Activated CD8-positive, alpha-beta memory T cell treated with anti-CD3 and anti-CD28 coated beads, Interleukin-2, amount 10 ng/mL, durations not matched to agents 7 days and 5 days (primary cell): ENCODE measurements around the gene GRID1. TPM values are rescaled to one million over a fixed set of nuclear protein-coding genes. Genes with fewer than 3 reads are reported as not detected.
A peak's percentile ranks its signal among the peaks of the same experiment; 100 is the strongest.

Source experiments
- ATAC-seq: fragments of 150-1000 bp; cut with Tn5 transposase; one replicate; pipeline ENCODE4 v1.10.0; 2021; ENCODE audit warnings: moderate library complexity
- CTCF ChIA-PET: fragments of 350-600 bp; sonication (Branson Sonifier 250); formaldehyde crosslinking; loops from one replicate; lab custom pipeline; 2021; ENCODE audit warnings: antibody characterized with exemption; lab: Charles Lee
- DNase-seq: peaks from one replicate; pipeline ENCODE4 v3.0.0-alpha.2; 2020
- H3K27ac Mint-ChIP-seq: one replicate; pipeline ENCODE4 v1.8.0; 2021; ENCODE audit warnings: mild to moderate bottlenecking, mixed read lengths
- H3K27me3 Mint-ChIP-seq: one replicate; pipeline ENCODE4 v1.8.0; 2021; ENCODE audit warnings: mixed read lengths
- H3K36me3 Mint-ChIP-seq: one replicate; pipeline ENCODE4 v1.8.0; 2021; ENCODE audit warnings: mild to moderate bottlenecking, mixed read lengths
- H3K4me1 Mint-ChIP-seq: one replicate; pipeline ENCODE4 v1.8.0; 2021; ENCODE audit warnings: mixed read lengths
- H3K4me3 Mint-ChIP-seq: one replicate; pipeline ENCODE4 v1.8.0; 2021; ENCODE audit warnings: mild to moderate bottlenecking, moderate library complexity, mixed read lengths
- H3K9me3 Mint-ChIP-seq: one replicate; pipeline ENCODE4 v1.8.0; 2022; ENCODE audit warnings: low read depth, mixed read lengths
- total RNA-seq, 2 experiments: library from RNA; stranded (reverse); gene quantifications; one replicate each; pipeline ENCODE4 v1.2.3, GENCODE V29; 2021

The GRID1 gene
- total RNA-seq, 2 experiments from 2014 or later, result not detected

DNA sequence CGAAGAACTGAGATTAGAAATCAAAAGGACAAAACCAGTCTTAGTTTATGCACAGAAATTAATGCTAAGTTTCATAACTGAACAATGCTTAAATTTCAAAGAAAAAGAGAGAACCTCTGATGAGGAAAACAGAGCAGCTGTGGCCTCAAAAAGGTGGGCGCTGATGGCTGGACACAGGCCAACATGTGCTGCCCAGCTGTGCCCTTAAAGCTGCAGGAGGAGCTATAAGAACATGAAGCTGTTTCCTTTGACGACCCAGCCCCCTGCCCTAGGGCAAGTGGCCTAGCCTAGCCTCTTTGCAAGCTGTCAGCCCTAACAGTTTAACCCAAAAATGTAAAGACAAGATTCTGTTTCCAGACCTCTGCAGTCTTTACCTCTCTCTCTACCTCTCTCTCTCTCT, 107.7 kb downstream of the GRID1 start:
- Mint-ChIP-seq H3K27me3 (peaks cover 34% of the 10 kb centered on the region), H3K9me3 (no peaks in the 10 kb centered on the region), H3K4me1 (no peaks in the 10 kb centered on the region), H3K27ac (no peak overlapping the region), H3K36me3 (no peaks in the 10 kb centered on the region), H3K4me3 (no peak overlapping the region)
- no peak for DNase-seq
- ATAC-seq, result no peak
- CTCF ChIA-PET, result no interaction called here

DNA sequence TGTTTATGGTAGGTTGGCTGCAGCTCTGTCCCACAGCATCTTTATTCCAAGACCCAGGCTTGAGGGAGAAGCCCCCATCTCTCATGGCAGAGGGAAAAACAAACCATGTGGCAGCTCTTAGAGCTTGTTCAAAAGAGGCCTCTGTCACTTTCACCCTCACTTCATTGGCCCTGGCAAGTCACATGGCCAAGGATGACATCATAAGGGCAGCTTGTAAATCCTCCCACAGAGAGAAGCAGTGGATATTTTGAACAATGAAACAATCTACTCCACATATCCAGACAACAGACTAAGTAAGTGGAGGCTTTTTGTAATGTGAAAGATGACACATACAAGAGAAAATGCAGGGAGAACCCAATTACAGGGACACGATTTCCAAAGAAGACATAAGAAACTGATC, 108.1 kb downstream of the GRID1 start:
- Mint-ChIP-seq H3K36me3 (no peaks in the 10 kb centered on the region), H3K4me3 (no peak overlapping the region), H3K9me3 (no peaks in the 10 kb centered on the region), H3K4me1 (no peaks in the 10 kb centered on the region), H3K27me3 (peaks cover 31% of the 10 kb centered on the region), H3K27ac (no peak overlapping the region)
- DNase-seq, result peak; percentile 30
- ATAC-seq, result no peak
- CTCF ChIA-PET, result no interaction called here

DNA sequence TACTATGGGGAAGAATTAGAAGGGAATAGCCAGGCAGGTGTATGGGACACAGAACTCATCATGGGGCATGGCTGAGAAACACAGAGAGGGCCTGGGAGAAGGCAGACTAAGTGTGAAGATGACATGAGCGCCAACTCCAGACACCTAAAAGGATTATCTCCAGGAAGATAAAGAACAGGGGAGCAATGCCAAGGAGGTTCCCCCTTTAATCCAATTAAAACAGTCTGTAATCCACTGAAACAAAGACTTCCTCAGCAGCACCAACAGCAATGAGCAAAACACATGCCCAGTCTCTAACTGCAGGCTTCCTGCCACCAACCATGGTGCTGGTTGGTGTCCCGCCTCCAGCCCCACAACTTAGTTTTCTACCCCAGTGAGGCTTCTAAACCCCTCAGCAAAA, 108.9 kb downstream of the GRID1 start:
- peaks cover 24% of the 10 kb centered on the region for H3K27me3 Mint-ChIP-seq
- CTCF ChIA-PET, result no interaction called here
- no peak overlapping the region for H3K4me3 Mint-ChIP-seq

DNA sequence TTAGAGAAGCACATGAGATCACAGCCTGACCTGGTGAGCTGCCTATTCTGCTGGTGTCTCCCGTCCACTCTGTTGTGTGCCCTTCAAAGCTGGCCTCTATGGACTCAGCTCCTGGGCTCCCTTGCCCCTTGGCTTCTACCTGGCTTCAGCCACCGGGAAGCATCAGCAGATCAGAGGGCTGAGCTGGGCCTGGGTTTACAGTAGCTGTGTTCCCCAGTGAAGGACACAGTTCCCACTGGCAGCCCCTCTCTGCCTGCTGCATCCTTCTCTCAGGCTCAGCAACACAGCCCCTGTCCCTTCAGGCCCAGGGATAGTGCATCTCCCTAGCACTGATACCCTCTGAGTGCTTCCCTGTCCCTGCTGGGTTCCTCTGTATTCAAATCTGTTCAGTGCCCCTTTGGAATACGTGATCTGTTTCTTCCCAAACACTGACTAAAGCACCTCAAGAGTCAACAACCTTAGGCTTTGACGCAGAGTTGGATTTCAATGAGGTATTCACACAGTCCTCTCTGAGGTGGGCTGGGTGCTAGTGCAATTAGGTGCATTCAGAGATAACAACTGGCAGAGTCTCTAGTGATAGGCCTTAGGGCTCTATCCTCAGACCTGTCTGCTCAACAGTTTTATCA, 109.8 kb downstream of the GRID1 start:
- ATAC-seq (no peak), DNase-seq (peak; percentile 33)
- Mint-ChIP-seq H3K27me3 (peaks cover 21% of the 10 kb centered on the region), H3K36me3 (no peaks in the 10 kb centered on the region), H3K9me3 (no peaks in the 10 kb centered on the region), H3K4me1 (no peaks in the 10 kb centered on the region), H3K4me3 (no peak overlapping the region), H3K27ac (no peak overlapping the region)
- CTCF ChIA-PET, result no interaction called here

More for the DNA sequence above, 108.9 kb downstream of the GRID1 start:
- Mint-ChIP-seq H3K9me3 (no peaks in the 10 kb centered on the region), H3K36me3 (no peaks in the 10 kb centered on the region), H3K27ac (no peak overlapping the region), H3K4me1 (no peaks in the 10 kb centered on the region)
- ATAC-seq (no peak), DNase-seq (peak; percentile 14)

DNA sequence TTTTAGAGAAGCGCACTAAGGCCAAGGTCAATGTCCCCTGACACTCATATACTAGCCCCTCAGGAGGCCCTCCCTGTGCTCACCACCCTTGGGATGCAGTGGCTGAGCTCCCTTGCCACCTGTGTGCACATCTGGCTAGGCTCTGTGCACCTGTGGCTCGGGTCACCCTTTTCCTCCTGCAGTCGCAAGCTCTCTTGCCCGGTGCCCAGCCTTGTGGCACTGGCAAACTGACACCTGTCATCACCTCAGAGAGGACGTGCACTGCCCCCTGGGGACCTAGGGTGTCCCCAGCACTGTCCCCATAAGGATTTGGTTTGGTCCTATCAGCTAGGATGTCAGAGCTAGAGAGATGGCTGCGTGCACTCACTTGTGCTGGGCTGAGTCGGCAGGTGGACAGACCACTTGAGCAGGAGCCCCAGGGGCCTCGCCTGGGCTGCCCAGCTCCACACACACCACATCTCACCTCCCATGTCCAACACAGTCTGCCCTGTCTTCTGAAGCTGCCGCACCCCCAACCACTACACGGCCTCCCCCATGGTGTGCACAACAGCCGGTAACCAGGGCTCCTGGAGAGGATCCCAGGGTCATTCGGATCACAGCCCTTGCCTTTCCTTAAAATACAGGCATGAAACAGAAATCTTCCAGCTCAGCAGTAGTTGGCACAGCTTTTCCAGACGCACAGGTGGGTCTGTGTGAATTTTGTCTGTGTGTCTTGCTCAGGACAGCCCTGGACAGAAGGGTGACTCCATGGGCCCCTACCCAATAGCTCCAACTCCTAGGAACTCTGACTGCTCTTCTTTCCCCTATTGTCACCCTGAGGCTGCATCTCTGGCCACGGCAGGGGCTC, 111.0 kb downstream of the GRID1 start:
- CTCF ChIA-PET, result no interaction called here
- H3K9me3 Mint-ChIP-seq, result no peaks in the 10 kb centered on the region
- H3K4me3 Mint-ChIP-seq, result no peak overlapping the region
- DNase-seq (peak; percentile 31), ATAC-seq (no peak)
- peaks cover 13% of the 10 kb centered on the region for H3K27me3 Mint-ChIP-seq
- no peaks in the 10 kb centered on the region for H3K36me3 Mint-ChIP-seq
- no peak overlapping the region for H3K27ac Mint-ChIP-seq
- H3K4me1 Mint-ChIP-seq, result no peaks in the 10 kb centered on the region

DNA sequence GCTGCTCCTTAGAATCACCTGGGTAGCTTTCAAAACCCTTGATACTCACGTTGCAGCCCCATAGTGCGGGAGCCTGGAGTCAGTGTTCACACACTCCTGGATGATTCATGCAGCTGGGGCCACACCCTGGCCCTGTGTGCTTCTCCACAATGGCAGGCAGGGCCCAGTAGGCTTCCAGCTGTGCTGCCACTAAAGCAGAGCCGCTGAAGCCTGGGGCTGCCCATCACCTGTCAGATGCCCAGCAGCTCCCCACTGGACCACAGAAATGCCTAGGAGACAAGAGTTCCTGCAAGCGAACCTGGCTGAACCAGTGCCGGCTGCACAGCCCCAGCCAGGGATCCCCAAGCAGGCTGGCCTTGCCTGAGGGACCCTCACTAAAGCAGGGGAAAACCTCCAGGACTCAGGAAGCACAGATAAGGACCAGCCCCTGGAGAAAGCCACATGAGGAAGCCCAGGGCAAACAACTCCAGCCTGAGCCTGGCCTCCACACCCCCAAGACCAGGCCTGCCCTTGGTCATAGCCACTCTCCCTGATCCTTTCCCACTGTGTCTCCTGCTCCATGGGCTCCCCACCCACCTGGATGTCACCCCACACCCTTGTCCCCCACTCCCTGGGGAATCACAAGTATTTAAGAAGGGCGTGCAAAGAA, 111.9 kb downstream of the GRID1 start:
- DNase-seq (peak; percentile 31), ATAC-seq (no peak)
- CTCF ChIA-PET, result no interaction called here
- Mint-ChIP-seq H3K27ac (no peak overlapping the region), H3K36me3 (no peaks in the 10 kb centered on the region), H3K9me3 (no peaks in the 10 kb centered on the region), H3K27me3 (peaks cover 7% of the 10 kb centered on the region), H3K4me1 (no peaks in the 10 kb centered on the region), H3K4me3 (no peak overlapping the region)

DNA sequence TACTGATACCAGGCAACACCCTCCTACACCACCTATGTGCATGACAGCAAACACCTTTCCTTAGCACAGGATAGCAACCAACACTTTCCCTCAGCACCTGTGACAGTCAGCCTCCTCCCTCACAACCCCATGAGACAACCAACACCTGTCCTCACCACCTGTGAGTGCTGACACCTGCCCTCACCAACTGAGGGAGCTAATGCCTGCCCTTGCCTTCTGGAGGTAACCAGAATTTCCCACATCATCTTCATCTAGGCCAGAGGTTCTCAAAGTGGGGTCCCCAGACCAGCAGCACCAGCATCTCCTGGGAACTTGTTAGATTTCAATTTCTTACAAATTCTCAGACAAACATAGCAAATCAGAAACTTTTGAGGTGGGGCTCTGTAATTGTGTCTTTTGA, 112.5 kb downstream of the GRID1 start:
- CTCF ChIA-PET, result no interaction called here
- Mint-ChIP-seq H3K27me3 (peaks cover 7% of the 10 kb centered on the region), H3K9me3 (no peaks in the 10 kb centered on the region), H3K36me3 (no peaks in the 10 kb centered on the region), H3K27ac (no peak overlapping the region), H3K4me1 (no peaks in the 10 kb centered on the region), H3K4me3 (no peak overlapping the region)
- DNase-seq (peak; percentile 4), ATAC-seq (no peak)

DNA sequence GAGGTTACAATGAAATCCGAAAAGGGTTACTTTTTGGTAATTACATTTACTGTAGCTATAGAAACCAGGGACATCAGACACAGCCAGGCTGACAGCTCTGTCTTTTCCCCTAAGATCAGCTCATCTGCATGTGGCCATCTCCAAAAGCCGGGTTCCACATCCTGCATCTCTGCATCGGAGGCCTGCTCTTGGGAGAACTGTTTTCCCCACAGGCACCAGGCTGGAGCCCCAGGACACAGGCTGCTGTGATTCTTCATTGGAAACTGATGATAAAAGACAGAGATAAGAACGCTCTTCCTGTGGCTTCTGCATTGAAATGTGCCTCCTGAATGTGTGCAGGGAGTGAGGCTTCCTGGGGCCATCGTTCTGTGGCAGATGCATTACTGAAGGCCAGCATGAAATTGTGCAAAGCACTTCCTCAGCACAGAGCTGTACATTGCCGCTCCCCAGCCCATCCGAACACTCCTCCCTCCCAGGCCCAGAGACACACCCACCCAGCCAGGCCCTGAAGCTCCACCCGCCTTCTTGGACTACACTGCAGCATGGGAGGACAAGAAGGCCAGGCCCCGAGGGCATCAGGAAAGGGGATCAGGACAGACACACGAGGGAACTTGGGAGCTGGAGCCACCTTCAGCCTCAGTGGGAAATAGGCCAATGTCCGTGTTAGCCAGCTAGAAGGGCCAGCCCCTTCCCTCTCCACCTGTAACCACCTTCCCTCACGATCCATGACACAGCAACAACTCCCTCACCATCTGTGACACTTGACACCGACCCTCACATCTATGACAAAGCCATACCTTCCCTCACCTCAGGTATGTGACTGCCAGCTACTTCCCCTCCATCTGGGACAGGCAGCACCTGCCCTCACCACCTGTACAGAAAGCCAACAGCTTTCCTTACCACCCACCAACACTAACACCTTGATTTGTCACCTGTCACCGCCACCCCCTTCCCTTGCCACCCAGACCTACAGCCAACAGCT, 113.2 kb downstream of the GRID1 start:
- no peak overlapping the region for H3K4me3 Mint-ChIP-seq
- no peak overlapping the region for H3K27ac Mint-ChIP-seq
- H3K27me3 Mint-ChIP-seq, result peaks cover 4% of the 10 kb centered on the region
- ATAC-seq, result no peak
- no peaks in the 10 kb centered on the region for H3K9me3 Mint-ChIP-seq
- H3K4me1 Mint-ChIP-seq, result no peaks in the 10 kb centered on the region
- DNase-seq, result peak; percentile 15
- CTCF ChIA-PET, result no interaction called here
- H3K36me3 Mint-ChIP-seq, result no peaks in the 10 kb centered on the region

DNA sequence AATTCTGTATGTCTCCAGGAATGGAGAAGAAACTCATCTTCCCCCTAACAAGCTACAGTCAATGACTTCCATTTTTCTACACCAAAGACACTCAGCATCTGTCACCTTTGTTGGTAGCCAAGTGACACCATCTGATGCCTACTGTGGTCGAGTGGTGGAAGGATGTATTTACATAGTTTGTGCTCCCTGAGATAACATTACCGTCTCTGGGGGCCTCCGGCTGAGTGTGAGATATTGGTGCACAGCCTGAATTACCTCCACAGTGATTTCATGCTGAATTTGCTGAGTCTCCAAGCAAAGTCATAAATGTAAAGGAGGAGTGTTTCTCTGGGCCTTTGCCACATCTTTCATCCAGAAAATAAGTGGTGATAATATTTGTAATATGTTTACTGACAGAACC, 114.0 kb downstream of the GRID1 start:
- Mint-ChIP-seq H3K4me1 (no peaks in the 10 kb centered on the region), H3K27me3 (peaks cover 3% of the 10 kb centered on the region), H3K9me3 (no peaks in the 10 kb centered on the region), H3K4me3 (no peak overlapping the region), H3K27ac (no peak overlapping the region), H3K36me3 (no peaks in the 10 kb centered on the region)
- CTCF ChIA-PET, result no interaction called here
- no peak for DNase-seq
- no peak for ATAC-seq

DNA sequence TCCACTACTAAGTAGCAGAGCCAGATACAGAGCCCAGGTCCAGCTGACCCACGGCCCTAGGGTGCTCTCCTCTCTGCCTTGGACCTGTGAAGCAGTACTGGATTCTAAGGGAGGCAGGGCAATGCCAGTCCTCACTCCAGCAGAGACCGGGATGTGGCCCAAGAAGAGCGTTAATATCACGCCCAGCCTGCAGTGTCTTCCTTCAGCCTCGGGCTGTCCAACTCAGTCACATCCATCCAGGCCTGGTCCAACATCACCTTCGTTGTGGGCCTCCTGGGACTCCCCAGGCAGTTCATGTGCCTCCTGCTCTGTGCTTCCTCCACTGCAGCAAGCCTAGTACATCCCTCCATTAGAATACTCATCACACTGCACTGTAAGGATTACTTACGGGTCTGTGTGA, 114.5 kb downstream of the GRID1 start:
- Mint-ChIP-seq H3K27ac (no peak overlapping the region), H3K36me3 (no peaks in the 10 kb centered on the region), H3K4me3 (no peak overlapping the region), H3K9me3 (no peaks in the 10 kb centered on the region), H3K4me1 (no peaks in the 10 kb centered on the region), H3K27me3 (peaks cover under 1% of the 10 kb centered on the region)
- ATAC-seq (no peak), DNase-seq (no peak)
- CTCF ChIA-PET, result no interaction called here

DNA sequence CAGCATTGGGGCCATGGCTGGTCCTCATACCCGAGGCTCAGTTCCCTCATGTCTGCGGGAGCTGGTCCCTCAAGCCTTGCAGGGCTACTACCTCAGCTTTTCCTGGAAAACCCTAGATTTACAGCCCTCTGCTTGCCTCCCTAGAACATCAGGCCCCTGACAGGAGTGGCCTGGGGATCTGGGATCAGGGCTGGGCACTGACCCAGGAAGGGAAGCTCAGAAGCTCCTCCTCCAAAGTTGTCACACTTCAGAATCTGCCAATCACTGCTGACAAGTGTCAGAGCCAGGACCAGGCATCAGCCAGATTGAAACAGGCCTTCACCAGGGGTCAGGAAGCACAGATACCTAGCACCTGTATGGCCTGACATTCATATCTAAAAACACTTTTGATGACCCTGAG, 115.2 kb downstream of the GRID1 start:
- H3K36me3 Mint-ChIP-seq, result no peaks in the 10 kb centered on the region
- H3K4me1 Mint-ChIP-seq, result no peaks in the 10 kb centered on the region
- no peak for DNase-seq
- no peaks in the 10 kb centered on the region for H3K9me3 Mint-ChIP-seq
- H3K4me3 Mint-ChIP-seq, result no peak overlapping the region
- no peaks in the 10 kb centered on the region for H3K27me3 Mint-ChIP-seq
- CTCF ChIA-PET, result no interaction called here
- no peak overlapping the region for H3K27ac Mint-ChIP-seq
- ATAC-seq, result no peak

DNA sequence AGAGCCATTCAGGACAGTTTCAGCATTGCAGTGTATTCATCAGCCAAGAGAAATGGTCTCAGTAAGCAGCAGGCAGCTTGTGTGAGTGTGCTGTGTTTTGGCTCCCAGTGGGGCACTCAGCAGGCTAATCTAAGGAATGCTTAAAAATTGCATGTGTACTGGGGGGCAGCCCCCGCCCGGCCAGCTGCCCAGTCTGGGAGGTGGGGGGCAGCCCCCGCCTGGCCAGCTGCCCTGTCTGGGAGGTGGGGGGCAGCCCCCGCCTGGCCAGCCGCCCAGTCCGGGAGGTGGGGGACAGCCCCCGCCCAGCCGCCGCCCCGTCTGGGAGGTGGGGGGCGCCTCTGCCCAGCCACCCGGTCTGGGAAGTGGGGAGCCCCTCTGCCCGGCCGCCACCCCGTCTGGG, 116.2 kb downstream of the GRID1 start:
- Mint-ChIP-seq H3K4me1 (no peaks in the 10 kb centered on the region), H3K9me3 (no peaks in the 10 kb centered on the region), H3K36me3 (no peaks in the 10 kb centered on the region), H3K4me3 (no peak overlapping the region), H3K27ac (no peak overlapping the region), H3K27me3 (no peaks in the 10 kb centered on the region)
- DNase-seq, result no peak
- CTCF ChIA-PET, result no interaction called here
- ATAC-seq, result no peak

DNA sequence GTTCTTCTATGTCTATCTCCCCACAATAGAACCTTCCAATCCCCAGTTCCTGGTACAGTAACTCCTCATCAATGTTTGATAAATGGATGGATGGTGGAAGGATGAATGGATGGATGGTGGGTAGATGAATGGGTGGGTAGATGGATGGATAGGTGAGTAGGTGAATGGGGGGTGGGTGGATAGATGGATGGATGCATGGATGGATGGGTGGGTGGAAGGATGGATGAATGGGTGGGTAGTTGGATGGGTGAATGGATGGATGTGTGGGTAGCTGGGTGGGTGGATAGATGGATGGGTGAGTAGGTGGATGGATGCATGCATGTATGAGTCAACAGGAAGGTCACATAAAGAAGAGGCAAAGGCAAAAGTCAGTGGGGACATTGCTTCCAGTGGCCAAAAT, 116.8 kb downstream of the GRID1 start:
- H3K27me3 Mint-ChIP-seq, result no peaks in the 10 kb centered on the region
- ATAC-seq (no peak), DNase-seq (no peak)
- CTCF ChIA-PET, result no interaction called here
- H3K4me1 Mint-ChIP-seq, result no peaks in the 10 kb centered on the region
- H3K27ac Mint-ChIP-seq, result no peak overlapping the region
- H3K36me3 Mint-ChIP-seq, result no peaks in the 10 kb centered on the region
- no peaks in the 10 kb centered on the region for H3K9me3 Mint-ChIP-seq
- H3K4me3 Mint-ChIP-seq, result no peak overlapping the region
